ENCODE data around the gene ZRANB2. TPM values are rescaled to one million over a fixed set of nuclear protein-coding genes. Genes with fewer than 3 reads are reported as not detected.

ZRANB2 gene
- total RNA-seq, 2 experiments from 2014 or later = 107 to 119 TPM

GRCh38 chr1:71106658-71107322 is 26.0 kb upstream of the ZRANB2 start:
- Mint-ChIP-seq H3K36me3 (ENCODE audit: low read depth) (no peaks in the 10 kb centered on the region), H3K4me1 (ENCODE audit: low read depth) (no peaks in the 10 kb centered on the region), H3K27me3 (peaks cover 9% of the 10 kb centered on the region), H3K4me3 (no peak overlapping the region), H3K27ac (no peak overlapping the region), H3K9me3 (no peaks in the 10 kb centered on the region)
- ChIA-PET POLR2A (no interaction called here), CTCF (no interaction called here)
- DNase-seq = no peak
- TF ChIP-seq CTCF (IDR thresholded peaks at IDR 0.05) = no peak
- ATAC-seq = no peak
- intact Hi-C loops (cut with micrococcal nuclease) = no loop called here

GRCh38 chr1:71104417-71104816 is 23.6 kb upstream of the ZRANB2 start:
- Mint-ChIP-seq H3K4me3 (no peak overlapping the region), H3K27ac (no peak overlapping the region), H3K4me1 (ENCODE audit: low read depth) (no peaks in the 10 kb centered on the region), H3K27me3 (peaks cover 9% of the 10 kb centered on the region), H3K9me3 (no peaks in the 10 kb centered on the region), H3K36me3 (ENCODE audit: low read depth) (no peaks in the 10 kb centered on the region)
- DNase-seq (no peak), ATAC-seq (no peak)
- TF ChIP-seq CTCF (IDR thresholded peaks at IDR 0.05) = no peak
- intact Hi-C loops (cut with micrococcal nuclease) = no loop called here
- ChIA-PET CTCF (no interaction called here), POLR2A (no interaction called here)

GRCh38 chr1:71101839-71102376 is 21.1 kb upstream of the ZRANB2 start:
- DNase-seq (no peak), ATAC-seq (no peak)
- CTCF ChIA-PET = no interaction called here
- no peaks in the 10 kb centered on the region for H3K4me1 Mint-ChIP-seq (ENCODE audit: low read depth)
- POLR2A ChIA-PET = no interaction called here
- intact Hi-C loops (cut with micrococcal nuclease) = no loop called here
- H3K27me3 Mint-ChIP-seq = peaks cover 9% of the 10 kb centered on the region
- no peak for TF ChIP-seq CTCF (IDR thresholded peaks at IDR 0.05)
- no peak overlapping the region for H3K4me3 Mint-ChIP-seq
- no peaks in the 10 kb centered on the region for H3K9me3 Mint-ChIP-seq
- no peak overlapping the region for H3K27ac Mint-ChIP-seq
- no peaks in the 10 kb centered on the region for H3K36me3 Mint-ChIP-seq (ENCODE audit: low read depth)

DNA sequence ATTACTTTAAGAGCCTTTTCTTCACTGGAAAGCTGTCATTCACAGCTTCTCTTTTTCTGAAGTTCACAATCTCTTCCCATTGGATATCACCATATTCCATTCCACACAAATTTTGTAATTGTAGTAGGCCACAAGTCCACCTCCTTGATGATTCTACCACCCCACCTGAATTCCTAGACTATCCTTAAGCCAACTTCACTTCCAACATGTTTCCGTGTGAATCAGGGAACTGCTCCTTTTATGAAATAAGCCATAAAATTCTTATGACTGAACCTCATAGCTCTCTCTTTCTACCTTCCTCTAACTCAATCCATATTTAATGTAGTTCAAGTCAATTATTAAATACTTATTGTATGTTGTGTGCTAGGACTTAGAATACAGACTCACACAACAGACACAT is 16.6 kb upstream of the ZRANB2 start:
- no peaks in the 10 kb centered on the region for H3K9me3 Mint-ChIP-seq
- no peak for ATAC-seq

More for the DNA sequence above, 16.6 kb upstream of the ZRANB2 start:
- CTCF ChIA-PET = no interaction called here
- intact Hi-C loops (cut with micrococcal nuclease) = no loop called here
- H3K36me3 Mint-ChIP-seq (ENCODE audit: low read depth) = no peaks in the 10 kb centered on the region
- no peak for TF ChIP-seq CTCF (IDR thresholded peaks at IDR 0.05)
- POLR2A ChIA-PET = no interaction called here
- no peak for DNase-seq
- no peak overlapping the region for H3K27ac Mint-ChIP-seq
- no peak overlapping the region for H3K4me3 Mint-ChIP-seq
- H3K27me3 Mint-ChIP-seq = peaks cover 2% of the 10 kb centered on the region
- no peaks in the 10 kb centered on the region for H3K4me1 Mint-ChIP-seq (ENCODE audit: low read depth)
